ENCODE measurements around the gene FAAP24.
"Not testable (repeated sequence)": the region's sequence is repeated elsewhere in the genome, so short reads cannot be mapped to it uniquely, and the experiment has no call there.

The FAAP24 gene, protein sequence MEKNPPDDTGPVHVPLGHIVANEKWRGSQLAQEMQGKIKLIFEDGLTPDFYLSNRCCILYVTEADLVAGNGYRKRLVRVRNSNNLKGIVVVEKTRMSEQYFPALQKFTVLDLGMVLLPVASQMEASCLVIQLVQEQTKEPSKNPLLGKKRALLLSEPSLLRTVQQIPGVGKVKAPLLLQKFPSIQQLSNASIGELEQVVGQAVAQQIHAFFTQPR

DNA sequence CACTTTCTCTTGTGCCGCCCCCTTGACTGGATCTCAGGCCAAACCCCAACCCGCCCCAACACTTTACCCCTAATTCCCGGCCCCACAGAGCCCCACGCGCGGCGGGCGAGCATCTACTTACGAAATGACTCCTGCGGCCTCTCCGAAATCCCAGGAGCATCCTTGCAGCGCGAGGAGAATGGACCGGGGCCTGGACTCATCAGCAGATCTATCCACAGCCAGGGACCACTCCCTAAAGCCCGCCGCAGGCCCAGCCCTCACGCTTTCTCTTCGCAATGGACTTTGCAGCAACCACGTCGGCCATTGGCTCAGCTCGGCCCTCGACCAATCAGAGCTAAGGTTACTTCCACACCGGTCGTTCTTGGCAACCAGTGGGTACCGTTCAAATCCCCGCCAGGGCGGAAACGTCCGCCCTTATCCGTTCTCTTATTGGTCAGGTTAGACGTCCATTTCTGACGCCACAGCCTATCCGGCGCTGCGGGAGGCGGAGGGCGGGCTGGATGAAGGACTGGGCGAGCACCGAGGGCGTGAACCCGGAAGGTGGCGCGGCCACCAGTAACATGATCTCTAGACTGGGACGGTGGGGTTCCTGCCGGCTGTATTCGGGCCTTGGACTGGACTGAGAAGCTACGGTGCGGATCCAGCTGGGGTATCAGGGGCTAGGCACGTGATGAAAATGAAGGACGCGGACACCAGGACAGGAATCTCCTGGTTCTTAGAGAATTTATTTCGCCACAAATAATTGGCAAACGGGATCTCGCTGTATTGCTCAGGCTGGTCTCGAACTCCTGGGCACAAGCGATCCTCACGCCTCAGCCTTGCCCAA lies at the start of gene FAAP24, which contains the start of gene CEP89:
TSS of gene FAAP24 (plus strand) at position 528 of the 826 bp plus-strand sequence. CDS start 955 bp downstream, outside the sequence.
TSS of gene CEP89 (minus strand) at position 244 of the 826 bp plus-strand sequence. CDS start at position 160, 84 bp downstream.
- TF ChIP-seq GATA1 (IDR thresholded peaks at IDR 0.05; ENCODE audit: low read depth, low read length) (no peak), POLR2A (IDR thresholded peaks at IDR 0.05; ENCODE audit: low read length) (peak; percentile 77)
- DNase-seq = peak; percentile 100

DNA sequence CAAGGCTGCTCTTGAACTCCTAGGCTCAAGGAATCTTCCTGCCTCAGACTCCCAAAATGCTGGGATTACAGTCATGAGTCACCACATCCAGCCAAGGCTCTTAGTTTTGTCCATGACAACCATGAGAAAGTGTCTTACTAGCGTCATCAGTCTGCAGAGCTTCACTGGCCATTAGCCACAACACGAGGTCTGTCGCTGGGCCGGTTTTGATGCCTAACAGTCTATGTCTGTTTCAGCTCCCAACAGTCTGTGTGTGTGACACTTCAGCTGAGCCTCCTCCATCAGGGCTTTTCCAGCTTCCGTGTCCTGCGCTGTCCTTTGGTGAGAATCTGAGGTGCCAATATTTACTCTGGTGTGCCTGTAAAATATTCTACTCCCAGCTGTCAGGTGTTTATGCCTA lies 47.8 kb upstream of the FAAP24 start:
- no peak for DNase-seq
- TF ChIP-seq GATA1 (IDR thresholded peaks at IDR 0.05; ENCODE audit: low read depth, low read length) (no peak), POLR2A (IDR thresholded peaks at IDR 0.05; ENCODE audit: low read length) (no peak)

DNA sequence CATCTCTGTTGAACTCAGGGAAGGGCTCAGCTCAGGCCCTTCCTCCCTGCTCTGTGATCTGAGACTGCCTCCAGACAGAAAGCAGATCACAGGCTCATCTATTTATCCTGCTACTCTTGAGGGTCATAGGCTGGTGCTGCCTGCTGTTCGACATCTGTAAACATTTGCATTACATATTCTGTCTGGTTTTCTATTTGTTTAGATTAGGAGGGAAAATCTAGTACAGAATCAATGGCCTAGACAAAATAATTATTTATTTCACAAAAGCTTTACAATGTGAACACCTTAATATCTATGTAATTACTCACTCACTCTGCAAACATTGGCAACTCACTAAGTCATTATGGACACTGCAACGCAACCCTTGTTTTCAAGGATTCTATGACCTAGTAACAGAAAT lies 43.2 kb upstream of the FAAP24 start:
- DNase-seq = no peak
- TF ChIP-seq GATA1 (IDR thresholded peaks at IDR 0.05; ENCODE audit: low read depth, low read length) = no peak
- no peak for TF ChIP-seq POLR2A (IDR thresholded peaks at IDR 0.05; ENCODE audit: low read length)

DNA sequence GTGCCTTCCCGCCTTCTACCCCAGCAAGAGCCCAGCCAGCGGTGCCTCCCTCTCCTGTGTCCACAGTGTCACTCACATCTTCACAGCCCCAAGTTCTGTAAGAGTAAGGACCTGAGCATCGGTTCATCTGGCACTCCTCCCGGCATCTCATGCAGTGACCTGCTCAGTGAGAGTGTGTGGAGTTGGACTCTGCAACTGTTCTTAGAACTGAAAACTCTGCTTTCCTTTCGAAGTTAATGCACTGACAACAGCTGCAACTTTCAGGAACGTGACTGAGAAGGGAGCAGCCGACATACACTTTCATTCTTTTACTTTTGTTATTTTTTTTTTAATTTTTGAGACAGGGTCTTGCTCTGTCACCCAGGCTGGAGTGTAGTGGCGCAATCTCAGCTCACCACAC lies 41.5 kb upstream of the FAAP24 start:
- no peak for TF ChIP-seq POLR2A (IDR thresholded peaks at IDR 0.05; ENCODE audit: low read length)
- TF ChIP-seq GATA1 (IDR thresholded peaks at IDR 0.05; ENCODE audit: low read depth, low read length) = no peak
- DNase-seq = no peak

DNA sequence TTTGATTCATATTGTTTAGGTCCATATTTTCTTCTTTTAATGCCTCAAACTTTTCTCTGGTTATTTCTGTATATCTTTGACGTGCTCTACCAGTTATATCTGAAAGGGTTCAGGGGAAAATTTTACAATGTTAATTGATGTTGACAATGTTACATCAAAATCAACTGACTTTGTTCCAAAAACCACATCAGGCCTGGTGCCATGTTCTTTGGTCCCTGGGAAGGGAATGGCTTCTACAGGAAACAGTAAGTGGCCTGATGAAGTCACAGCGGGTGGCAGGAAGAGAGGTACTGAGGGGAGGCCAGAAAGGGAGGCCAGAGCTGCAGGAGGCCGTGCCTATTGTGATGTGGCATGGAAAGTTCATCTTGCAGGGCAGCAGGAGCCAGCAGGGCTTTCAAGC lies 38.5 kb upstream of the FAAP24 start:
- TF ChIP-seq POLR2A (IDR thresholded peaks at IDR 0.05; ENCODE audit: low read length) (no peak), GATA1 (IDR thresholded peaks at IDR 0.05; ENCODE audit: low read depth, low read length) (no peak)
- no peak for DNase-seq

DNA sequence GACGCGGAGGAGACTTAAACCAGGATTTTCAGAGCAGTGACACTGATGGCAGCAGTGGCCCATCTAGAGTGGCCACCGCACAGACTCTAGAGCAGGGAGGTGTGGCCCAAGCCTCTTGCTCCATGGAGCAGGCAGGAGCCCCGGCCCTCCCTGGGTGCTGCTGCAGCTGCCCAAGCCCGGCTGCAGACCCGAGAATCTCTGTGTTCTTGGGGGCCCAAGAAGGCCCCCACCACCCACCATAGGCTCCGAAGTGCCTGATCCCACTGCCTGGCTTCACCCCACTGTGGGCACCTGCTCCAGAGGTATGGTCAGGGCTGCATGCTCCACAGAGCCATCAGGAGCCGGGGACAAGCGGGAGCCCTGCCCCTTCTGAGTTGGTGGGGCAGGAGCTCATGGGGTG lies 36.4 kb upstream of the FAAP24 start:
- TF ChIP-seq POLR2A (IDR thresholded peaks at IDR 0.05; ENCODE audit: low read length) = no peak
- TF ChIP-seq GATA1 (IDR thresholded peaks at IDR 0.05; ENCODE audit: low read depth, low read length) = no peak

DNA sequence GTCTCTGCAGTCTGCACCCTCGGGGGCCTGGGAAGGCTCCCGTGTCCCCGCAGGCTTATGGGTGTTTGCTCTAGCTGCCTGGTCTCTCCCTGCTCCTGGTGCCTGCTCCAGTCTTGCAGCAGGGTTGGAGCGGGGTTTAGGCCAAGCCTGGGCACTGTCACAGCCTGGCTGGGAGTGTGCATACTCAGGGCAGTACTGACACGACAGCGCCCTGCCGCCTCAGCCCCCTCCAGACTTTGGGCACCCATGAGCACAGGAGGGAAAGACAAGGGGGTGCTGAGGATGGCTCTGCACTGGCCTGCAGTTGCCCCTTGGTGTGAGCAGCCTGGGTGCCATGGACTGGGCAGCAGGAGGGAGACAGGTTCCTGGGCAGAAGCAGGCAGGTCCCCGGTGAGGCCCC lies 36.0 kb upstream of the FAAP24 start:
- no peak for DNase-seq
- TF ChIP-seq POLR2A (IDR thresholded peaks at IDR 0.05; ENCODE audit: low read length) = no peak

More for the DNA sequence above, 36.4 kb upstream of the FAAP24 start:
- DNase-seq = no peak

DNA sequence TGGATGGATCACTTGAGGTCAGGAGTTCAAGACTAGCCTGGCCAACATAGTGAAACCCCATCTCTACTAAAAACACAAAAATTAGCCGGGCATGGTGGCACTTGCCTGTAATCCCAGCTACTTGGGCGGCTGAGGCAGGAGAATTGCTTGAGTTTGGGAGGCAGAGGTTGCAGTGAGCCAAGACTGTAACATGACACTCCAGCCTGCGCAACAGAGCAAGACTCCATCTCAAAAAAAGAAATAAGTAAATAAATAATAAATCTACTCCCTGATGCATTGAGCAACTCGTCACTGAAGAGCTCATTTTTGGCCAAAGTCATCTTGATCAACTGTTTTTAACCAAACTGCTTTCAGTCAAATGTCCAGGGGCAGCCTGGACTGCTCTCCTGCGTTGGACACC lies 30.8 kb upstream of the FAAP24 start:
- not testable (repeated sequence) for DNase-seq

DNA sequence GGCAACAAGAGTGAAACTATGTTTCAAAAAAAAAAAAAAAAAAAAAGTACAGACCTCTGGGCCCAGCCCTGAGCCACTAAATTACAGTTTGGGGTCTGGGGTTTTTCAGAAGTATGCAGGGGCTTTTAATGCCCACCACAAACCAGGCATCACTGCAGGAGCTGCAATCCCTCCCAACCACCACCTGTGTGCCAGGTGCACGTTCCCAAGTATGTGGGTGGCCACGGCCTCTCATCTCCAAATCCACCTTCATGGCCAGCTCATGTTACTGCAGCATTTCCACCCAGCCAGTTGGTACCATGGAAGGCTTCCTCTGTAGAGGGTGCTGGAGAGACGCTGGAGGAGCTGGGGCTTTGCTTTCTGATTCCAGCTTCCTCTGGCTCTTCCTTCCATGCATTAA lies 26.8 kb upstream of the FAAP24 start:
- DNase-seq = no peak
- TF ChIP-seq GATA1 (IDR thresholded peaks at IDR 0.05; ENCODE audit: low read depth, low read length) (no peak), POLR2A (IDR thresholded peaks at IDR 0.05; ENCODE audit: low read length) (no peak)

DNA sequence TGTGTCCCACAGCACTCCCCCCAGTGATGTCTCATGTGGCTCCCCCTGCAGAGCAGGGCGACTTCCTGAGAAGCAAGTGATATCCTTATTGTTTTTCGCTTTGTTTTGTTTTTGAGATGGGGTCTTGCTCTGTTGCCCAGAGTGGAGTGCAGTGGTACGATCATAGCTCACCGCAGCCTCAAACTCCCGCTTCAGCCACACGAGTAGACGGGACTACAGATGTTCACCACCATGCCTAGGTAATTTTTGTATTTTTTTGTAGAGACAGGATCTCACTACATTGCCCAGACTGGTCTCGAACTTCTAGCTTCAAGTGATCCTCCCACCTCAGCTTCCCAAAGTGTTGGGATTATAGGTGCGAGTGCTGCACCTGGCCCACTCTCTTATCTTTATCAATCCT lies 5.3 kb upstream of the FAAP24 start:
- no peak for DNase-seq
- TF ChIP-seq POLR2A (IDR thresholded peaks at IDR 0.05; ENCODE audit: low read length) (no peak), GATA1 (IDR thresholded peaks at IDR 0.05; ENCODE audit: low read depth, low read length) (no peak)

DNA sequence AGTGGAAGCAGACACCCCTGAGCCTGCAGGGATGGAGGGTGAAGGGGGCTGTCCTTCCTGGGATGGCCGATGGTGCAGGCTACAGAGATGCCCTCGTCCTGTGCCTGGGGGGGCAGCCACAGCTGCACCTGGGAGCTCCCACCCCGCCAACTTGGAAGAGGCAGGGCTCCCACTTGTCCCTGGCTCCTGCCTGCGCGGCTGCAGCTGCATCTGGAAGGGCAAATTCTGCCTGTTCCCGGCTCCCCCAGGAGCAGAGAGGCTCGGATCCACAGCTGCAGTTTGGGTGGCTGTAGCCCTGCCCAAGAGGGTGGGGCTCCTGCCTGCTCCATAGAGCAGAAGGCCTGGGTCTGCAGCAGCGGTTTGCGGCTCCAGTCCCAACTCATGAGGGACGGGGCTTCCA lies 2.5 kb upstream of the FAAP24 start:
- DNase-seq = no peak
- TF ChIP-seq POLR2A (IDR thresholded peaks at IDR 0.05; ENCODE audit: low read length) (no peak), GATA1 (IDR thresholded peaks at IDR 0.05; ENCODE audit: low read depth, low read length) (no peak)

DNA sequence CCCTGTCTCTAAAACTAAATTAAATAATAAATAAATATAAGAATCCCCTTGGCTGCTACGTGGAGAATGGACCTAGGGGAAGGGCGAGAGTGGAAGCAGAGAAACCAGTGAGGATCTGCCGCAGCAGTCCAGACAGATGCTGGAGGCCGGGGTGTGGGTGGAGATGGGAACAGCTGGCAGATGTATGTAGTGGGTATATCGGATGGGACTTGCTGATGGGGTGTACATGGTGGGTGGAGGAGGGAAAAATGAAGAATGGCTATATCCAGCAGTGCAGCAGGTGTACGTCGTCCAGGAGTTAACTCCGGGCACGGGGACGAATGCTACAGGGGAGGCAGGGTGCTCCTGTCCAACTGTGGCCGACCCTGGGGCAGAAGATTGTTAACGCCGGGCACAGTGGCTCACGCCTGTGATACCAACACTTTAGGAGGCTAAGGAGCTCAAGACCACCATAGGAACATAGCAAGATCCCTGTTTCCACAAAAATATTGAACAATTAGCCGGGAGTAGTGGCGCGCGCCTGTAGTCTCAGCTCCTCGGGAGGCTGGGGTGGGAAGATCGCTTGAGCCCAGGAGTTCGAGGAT lies 938 bp upstream of the FAAP24 start:
- no peak for DNase-seq
- TF ChIP-seq GATA1 (IDR thresholded peaks at IDR 0.05; ENCODE audit: low read depth, low read length) (no peak), POLR2A (IDR thresholded peaks at IDR 0.05; ENCODE audit: low read length) (no peak)

DNA sequence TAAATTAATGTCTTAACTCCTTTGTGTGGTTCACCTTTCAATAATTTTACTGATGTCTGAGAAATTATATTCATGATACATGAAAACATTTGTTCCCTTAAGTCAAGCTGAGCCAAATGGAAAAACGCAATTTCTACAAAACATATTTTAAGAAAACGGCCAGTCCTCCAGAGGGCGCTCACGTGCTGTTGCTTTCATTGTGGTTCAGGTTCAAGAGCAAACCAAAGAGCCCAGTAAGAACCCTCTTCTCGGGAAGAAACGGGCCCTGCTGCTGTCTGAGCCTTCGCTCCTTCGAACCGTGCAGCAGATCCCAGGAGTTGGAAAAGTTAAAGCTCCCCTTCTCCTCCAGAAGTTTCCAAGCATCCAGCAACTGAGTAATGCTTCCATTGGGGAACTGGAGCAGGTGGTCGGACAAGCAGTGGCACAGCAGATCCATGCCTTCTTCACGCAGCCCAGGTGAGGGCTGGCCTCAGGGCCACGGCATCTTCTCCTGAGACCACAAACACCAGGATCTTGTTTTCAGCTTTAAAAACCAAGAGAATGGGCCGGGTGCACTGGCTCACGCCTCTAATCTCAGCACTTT lies 4.3 kb downstream of the FAAP24 start:
- TF ChIP-seq POLR2A (IDR thresholded peaks at IDR 0.05; ENCODE audit: low read length) (no peak), GATA1 (IDR thresholded peaks at IDR 0.05; ENCODE audit: low read depth, low read length) (no peak)
- DNase-seq = peak; percentile 67 to 82

DNA sequence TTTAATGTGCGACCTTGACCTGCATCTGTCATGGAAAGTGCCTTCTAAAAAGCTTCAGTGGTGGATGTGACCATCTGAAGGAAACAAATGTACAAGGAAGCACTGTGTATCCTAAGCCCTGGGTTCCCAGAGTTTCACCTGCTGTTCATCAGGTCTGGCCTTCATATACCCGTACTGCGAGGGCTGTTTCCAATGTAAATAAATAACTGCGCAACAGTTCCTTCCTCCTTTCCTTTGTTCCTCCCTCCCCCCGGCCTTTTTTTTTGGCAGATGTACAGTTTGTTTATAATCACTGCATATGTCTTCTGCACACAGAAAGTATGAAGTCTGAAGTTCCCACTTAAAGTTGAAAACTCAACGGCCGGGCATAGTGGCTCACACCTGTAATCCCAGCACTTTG lies 5.2 kb downstream of the FAAP24 start:
- TF ChIP-seq POLR2A (IDR thresholded peaks at IDR 0.05; ENCODE audit: low read length) (no peak), GATA1 (IDR thresholded peaks at IDR 0.05; ENCODE audit: low read depth, low read length) (no peak)

DNA sequence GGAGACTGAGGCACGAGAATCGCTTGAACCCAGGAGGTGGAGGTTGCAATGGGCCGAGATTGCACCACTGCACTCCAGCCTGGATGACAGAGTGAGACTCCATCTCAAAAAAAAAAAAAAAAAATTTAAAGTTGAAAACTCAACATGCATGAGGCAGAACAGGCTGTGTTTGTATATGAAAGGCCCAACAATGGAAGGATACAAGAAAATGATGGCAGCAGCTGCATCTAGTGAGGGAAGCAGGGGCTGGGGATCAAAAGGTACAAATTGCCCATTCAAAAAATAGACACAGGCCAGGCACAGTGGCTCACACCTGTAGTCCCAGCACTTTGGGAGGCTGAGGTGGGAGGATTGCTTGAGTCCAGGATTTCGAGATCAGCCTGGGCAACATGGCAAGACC lies 5.8 kb downstream of the FAAP24 start:
- not testable (repeated sequence) for DNase-seq

More for the DNA sequence above, 5.2 kb downstream of the FAAP24 start:
- no peak for DNase-seq

DNA sequence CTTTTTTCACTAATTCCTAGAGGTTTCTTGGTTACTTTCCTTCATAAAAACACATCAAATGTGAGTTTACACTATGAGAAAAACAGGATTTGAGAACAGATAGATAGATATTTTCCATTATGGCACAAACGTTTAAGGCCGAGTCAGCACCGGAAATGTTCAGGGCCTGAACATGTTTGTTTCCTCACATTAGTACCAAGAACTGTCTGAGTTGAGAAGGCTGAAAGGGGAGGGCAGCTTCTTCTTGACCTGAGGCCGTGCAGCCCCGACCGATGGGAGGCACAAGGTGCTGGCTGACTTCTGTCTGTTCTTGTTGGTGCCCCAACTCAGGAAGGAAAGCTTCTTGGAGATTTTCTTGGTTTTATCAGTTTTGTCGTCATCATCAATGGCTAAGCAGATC lies 7.8 kb downstream of the FAAP24 start:
- not testable (repeated sequence) for DNase-seq

DNA sequence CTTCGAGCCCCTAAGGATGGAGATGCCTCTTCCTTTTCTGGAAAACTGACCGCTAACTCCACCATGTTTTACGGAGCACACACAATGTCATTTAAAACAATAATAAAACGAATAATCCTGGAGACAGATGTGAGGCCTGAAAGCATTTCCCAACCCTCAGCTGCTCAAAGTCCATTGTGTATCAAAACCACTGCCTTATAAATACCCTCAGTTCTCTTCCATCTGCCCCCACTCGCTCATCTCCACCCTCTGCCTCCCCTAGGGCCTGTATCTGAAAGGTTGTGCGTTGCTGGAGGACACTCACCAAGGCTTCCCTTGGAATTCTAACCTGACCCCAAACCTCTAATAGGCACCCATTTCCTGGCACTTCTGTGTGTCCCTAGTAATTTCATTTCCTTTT lies 10.4 kb downstream of the FAAP24 start:
- DNase-seq = not testable (repeated sequence)

DNA sequence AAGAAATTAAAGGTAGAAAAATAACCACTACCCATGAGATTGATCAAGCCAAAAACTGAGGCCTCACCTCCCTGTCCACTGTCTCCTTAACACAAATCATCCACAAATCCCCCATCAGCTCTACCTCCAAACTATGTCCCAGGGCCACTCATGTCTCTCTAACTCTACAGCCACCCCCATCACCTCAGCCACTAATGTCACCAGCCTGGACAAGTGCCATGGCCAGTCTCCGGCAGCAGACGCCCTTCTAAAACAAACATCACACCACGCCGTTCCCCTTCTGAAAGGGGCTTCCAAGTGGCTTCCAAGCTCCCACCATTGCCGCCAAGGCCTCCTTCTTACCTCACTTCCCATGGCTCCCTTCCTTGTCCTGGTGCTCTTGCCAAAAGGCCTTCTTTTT lies 16.2 kb downstream of the FAAP24 start:
- DNase-seq = not testable (repeated sequence)
